Rectal smooth muscle tissue (tissue), 1 donor: ENCODE results near the gene PCSK6.

ENCODE experiments used
- H3K27ac ChIP-seq: one replicate; pipeline ENCODE4 v1.7.0; 2013; ENCODE audit warnings: low read depth, low read length, inconsistent platforms
- H3K27me3 ChIP-seq: one replicate; pipeline ENCODE4 v1.7.0; 2013; ENCODE audit warnings: low read length; ENCODE audit not compliant: control insufficient read depth, insufficient read depth
- H3K36me3 ChIP-seq: one replicate; pipeline ENCODE4 v1.7.0; 2013; ENCODE audit warnings: low read length; ENCODE audit not compliant: control insufficient read depth, insufficient read depth
- H3K4me1 ChIP-seq: one replicate; pipeline ENCODE4 v1.7.0; 2013; ENCODE audit warnings: low read length; ENCODE audit not compliant: control insufficient read depth, insufficient read depth
- H3K4me3 ChIP-seq: one replicate; pipeline ENCODE4 v1.7.0; 2013; ENCODE audit warnings: low read length
- H3K9ac ChIP-seq: one replicate; pipeline ENCODE4 v1.7.0; 2013; ENCODE audit warnings: low read length

The PCSK6 gene

DNA sequence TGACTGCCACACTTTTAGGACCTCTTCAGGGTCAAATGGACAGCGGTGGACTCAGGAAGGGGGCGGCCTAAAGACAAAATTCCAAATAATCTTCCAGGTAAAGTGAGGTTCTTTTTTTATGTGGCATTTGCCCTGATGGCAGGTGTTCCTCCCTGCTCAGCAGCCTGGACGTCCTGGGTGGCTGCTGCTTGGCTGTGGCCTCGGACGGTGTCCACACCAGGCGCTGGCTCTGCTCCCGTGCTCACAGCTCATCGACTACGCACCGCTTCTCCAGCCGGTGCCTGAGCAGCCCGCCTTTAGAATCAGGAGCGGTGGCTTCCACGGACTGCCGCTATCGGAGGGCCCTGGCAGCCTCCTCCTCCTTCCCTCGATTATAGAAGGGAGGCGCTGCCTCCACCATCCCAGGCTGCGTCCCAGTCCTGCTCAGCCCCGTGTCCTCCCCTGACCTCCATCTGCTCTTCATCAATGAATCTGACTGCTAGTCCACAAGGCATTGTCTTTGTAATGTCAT, 41.9 kb downstream of the PCSK6 start:
- Histone ChIP-seq H3K27me3 (no peaks in the 10 kb centered on the region), H3K9ac (no peak overlapping the region), H3K4me3 (no peak overlapping the region), H3K4me1 (no peaks in the 10 kb centered on the region), H3K36me3 (no peaks in the 10 kb centered on the region), H3K27ac (no peak overlapping the region)

DNA sequence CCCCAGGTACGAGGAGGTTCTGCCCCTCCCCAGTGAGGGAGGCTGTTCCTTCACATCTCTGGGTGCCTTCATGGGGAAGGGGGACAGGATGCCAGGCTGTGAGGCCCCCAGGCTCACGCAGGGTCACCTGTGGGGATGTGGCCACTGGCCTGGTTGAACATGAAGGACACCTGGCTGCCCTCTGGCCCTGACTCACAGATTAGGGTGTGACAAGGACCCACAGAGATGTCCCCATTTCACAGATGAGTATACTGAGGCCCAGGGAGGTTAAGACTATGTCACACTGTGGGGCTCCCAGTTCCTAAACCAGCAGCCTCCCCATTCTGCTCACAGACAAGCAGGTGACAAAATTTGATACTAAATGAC, 42.4 kb downstream of the PCSK6 start:
- no peaks in the 10 kb centered on the region for H3K27me3 ChIP-seq
- no peak overlapping the region for H3K9ac ChIP-seq
- H3K4me3 ChIP-seq, result no peak overlapping the region
- no peaks in the 10 kb centered on the region for H3K36me3 ChIP-seq
- H3K4me1 ChIP-seq, result no peaks in the 10 kb centered on the region
- no peak overlapping the region for H3K27ac ChIP-seq

DNA sequence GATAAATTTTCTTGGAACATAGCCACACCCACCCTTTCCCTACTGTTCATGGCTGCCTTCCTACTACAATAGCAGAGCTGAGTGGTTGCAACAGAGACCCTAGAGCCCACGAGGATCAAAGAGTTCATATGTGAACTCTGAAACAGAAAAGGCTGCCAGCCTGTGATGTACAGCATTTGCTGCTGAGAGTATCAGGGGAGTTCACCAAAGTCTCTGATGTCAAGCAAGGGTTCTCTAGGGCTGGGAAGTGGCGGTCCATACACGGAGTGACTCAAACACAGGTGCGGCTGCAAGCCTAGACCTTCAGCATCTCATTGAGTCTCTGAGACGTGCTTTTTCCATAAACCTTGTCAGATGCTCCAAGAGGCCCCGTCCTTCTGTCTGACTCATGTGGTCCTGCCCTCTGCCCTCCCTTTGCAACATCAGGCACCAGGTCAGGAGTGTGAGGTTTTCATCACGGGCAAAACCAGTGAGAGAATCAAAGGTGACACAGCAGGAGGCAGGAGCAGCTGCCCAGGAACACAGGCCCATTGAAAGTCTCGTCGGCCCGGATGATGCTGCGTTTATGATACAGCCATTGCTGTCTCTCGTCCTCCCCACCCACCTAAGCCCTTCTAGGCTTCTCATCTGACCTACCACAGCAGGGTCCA, 42.9 kb downstream of the PCSK6 start:
- no peaks in the 10 kb centered on the region for H3K27me3 ChIP-seq
- H3K27ac ChIP-seq, result no peak overlapping the region
- no peaks in the 10 kb centered on the region for H3K36me3 ChIP-seq
- no peak overlapping the region for H3K9ac ChIP-seq
- H3K4me1 ChIP-seq, result no peaks in the 10 kb centered on the region
- H3K4me3 ChIP-seq, result no peak overlapping the region

DNA sequence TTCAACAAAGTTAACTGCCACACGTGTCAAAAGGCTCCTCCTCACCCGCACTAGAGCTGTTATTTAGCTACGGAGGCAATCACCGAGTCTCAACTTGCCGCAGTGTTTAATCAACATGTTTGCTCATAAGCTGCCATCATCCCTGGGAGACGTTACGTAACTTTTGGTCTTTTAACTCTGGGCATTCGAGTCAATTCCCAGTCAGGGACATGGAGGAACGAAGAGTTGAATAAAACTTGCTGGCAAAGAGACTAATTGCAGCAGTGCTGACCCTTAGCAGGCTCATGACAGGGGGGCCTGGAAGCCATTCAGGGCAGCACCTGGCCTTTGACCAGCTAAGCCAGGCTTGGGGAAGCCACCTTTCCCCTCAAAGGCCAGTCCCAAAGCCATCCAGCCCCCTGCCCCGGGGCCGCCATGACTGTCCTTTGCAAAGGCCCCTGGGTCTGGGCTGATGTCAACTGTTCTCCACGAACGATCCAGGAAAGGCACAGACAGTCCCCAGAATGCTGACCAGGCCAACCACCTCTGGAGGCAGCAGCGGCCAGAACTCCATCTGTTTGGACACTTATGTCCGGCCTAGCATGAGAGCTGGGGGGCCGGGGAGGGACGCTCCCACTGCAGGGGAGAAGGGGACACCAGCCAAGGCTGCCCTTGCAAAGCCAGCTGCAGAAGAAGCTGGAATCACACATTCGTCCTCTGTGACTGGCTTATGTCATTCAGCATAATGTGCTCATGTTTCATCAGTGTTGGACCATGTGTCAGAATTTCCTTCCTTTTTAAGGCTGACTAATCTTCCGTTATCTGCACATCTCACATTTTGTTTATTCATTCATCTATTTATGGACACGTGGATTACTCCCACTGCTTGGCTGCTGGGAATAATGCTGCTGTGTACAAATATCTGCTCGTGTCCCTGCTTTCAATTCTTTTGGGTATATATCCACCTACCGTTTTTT, 43.7 kb downstream of the PCSK6 start:
- no peak overlapping the region for H3K4me3 ChIP-seq
- no peaks in the 10 kb centered on the region for H3K4me1 ChIP-seq
- H3K36me3 ChIP-seq, result no peaks in the 10 kb centered on the region
- no peaks in the 10 kb centered on the region for H3K27me3 ChIP-seq
- no peak overlapping the region for H3K27ac ChIP-seq
- no peak overlapping the region for H3K9ac ChIP-seq

DNA sequence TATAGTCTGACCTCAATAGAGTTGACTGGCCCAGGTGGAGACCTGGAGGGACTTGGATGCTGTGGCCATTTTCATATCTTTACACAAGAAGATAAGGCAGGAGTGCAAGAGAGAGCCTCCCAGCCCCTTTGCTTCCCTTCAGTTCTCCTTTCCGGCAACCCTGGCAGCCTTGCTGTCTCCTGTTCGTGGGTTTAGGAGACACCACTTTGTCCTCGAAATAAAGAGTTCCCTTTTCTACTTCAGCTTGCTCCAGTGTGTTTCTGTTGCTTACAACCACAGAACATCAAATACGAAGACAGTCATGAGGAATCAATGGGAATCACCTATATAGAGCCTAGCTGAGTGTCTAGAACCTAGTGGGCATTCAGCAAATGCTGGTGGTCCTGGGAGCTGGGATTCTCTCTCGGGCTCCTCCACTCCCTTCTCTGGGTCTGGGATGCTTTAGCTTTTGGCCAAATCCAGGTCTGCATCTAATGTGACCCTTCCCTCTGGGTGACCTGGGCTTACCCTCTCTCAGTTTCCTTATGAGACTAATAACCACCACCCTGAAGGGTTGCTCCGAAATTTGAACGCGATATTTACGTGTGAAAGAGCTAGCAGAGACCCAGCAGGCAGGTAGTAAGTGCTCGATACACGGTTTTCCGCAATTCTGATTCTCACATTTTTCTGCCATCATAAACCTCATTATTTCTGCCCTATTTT, 44.5 kb downstream of the PCSK6 start:
- Histone ChIP-seq H3K4me1 (no peaks in the 10 kb centered on the region), H3K36me3 (no peaks in the 10 kb centered on the region), H3K27me3 (no peaks in the 10 kb centered on the region), H3K27ac (no peak overlapping the region), H3K9ac (no peak overlapping the region), H3K4me3 (no peak overlapping the region)

DNA sequence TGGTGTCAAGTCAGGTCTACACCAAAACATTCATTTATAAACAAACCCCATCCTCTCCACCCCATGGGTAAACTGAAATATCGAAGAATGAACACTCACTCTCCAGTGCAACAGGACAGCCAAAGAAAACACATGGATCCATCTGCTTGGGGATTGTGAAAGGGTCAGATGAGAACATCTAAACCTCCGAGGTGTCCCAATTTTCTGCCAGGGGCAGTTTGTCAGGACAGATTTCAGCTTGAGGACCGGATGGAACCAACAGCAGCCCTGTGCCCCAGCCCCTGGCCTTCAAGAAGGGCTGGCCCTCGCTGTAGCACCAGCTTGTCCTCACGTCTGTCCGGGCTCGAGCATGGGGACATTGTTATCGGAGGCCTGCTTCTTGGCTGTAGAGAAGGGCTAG, 45.5 kb downstream of the PCSK6 start:
- Histone ChIP-seq H3K4me3 (no peak overlapping the region), H3K27ac (no peak overlapping the region), H3K4me1 (no peaks in the 10 kb centered on the region), H3K9ac (no peak overlapping the region), H3K36me3 (no peaks in the 10 kb centered on the region), H3K27me3 (no peaks in the 10 kb centered on the region)

DNA sequence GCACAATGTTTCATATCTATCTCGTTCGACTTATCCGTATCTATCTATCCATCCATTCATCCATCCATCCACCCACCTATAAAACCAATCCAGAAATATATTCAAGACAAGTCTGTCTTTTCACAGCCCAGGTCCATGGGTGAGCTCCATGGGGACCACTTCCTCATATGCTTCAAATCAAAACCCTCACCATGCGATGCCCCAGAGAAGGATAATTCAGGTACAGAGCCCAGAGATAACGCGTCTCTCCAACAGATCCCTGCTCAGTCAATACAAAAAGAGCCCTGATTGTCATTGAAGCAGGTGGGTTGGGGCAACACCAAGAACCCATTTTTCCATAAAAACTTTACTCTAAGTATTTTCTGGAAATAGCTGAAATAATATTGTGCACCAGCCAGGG, 47.2 kb downstream of the PCSK6 start:
- Histone ChIP-seq H3K36me3 (no peaks in the 10 kb centered on the region), H3K27me3 (no peaks in the 10 kb centered on the region), H3K9ac (no peak overlapping the region), H3K4me3 (no peak overlapping the region), H3K4me1 (no peaks in the 10 kb centered on the region), H3K27ac (no peak overlapping the region)

DNA sequence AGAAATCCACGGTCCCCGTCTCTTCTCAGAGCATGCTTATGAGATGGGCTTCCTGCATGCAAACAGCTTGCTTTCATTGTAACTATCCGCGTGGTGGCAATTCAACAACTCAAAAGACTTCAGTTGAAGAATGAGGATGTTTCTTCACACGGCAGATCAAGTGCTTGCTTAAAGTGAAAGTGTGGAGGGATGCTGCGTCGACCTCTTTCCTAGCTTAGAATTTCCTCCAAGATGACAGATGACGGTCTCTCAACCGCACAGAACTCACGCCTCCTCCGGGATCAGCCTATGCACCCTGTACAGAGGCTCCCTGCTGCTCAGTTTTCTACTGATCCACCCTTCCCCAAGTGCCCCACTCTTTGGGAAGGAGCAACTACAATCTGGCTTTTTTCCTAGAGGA, 47.8 kb downstream of the PCSK6 start:
- Histone ChIP-seq H3K4me1 (no peaks in the 10 kb centered on the region), H3K36me3 (no peaks in the 10 kb centered on the region), H3K27me3 (no peaks in the 10 kb centered on the region), H3K27ac (no peak overlapping the region), H3K4me3 (no peak overlapping the region), H3K9ac (no peak overlapping the region)

DNA sequence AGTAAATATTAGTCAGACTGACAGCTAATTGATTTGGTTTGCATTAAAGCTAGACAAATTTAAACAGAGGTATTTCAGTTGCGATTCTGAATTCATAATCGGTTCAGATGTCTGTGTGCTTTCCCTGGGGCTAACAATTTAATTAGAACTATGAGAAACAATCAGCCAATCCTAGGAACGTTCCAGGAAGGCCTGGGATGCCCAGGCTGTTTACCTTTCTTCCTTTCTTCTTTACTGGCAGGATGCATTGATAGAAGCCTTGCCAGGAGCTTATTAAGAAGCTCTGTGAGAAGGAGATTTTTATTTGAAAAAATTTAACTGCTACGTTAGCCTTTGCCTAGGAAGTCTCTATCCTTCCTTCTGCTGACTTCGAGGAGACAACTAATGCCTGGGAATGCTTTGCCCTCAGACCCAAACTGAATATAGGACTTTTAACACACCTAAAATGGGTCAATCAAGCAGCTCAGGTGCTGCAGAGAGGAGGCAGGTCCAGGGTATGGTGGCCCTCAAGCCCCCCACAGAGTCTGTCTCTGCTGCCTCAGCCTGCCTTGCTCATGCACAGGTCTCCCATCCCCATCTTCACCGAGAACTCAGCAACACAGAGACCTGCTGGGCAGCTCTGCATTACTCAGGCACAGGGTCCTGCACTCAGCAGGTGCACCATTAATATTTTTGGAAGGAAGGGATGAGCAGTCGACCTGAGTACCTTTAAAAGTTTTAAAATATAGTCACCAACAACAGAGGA, 48.5 kb downstream of the PCSK6 start:
- Histone ChIP-seq H3K4me3 (no peak overlapping the region), H3K9ac (no peak overlapping the region), H3K36me3 (no peaks in the 10 kb centered on the region), H3K27ac (no peak overlapping the region), H3K27me3 (no peaks in the 10 kb centered on the region), H3K4me1 (no peaks in the 10 kb centered on the region)

DNA sequence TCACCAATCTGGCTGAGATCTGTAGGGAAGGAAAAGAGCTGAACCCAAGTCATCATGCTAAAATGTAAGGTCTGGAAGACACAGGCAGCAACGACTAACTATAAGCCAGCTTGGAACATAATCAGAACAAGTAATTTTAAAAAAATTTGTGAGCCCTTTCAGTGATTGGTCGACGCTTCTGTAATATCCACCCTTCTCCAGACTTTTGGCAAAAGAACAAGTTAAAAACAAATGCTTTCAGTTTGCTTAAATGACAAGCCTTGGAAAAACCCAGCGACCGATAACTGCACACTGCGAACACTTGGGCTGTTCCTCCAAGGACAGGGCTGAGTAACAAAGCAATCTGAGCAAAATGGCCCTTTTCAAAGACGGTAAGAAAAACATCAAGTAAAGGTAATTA, 49.6 kb downstream of the PCSK6 start:
- Histone ChIP-seq H3K27me3 (no peaks in the 10 kb centered on the region), H3K27ac (no peak overlapping the region), H3K9ac (no peak overlapping the region), H3K4me3 (no peak overlapping the region), H3K4me1 (no peaks in the 10 kb centered on the region), H3K36me3 (no peaks in the 10 kb centered on the region)

DNA sequence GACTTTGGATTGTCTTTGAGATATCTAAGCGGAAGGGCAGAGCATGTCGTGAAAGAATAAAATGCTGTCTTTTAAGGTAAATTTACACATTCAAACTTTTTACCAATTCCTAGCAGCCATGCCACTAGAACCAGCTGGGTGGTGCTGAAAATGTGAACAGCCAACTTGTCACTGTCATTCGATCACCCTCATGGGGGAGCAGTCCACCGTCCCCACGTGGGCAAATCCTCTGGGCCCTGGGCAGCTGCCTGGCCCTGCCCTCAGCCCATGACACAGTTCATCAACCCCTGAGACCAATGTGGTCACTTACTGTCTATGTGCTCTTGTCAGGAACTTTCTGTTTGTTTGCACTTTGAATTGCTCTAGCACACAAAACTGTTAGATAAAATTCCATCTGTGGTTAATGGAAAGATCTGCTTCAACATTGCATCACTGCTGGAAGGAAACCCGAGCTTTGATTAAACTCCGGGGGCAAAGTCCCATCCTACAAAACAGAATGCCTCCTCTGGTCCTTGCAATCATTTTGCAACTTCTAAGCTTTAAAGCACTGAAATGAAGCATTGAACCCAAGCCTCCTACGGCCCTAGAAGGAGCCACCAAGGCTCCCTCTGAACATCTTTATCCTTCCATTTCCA, 50.1 kb downstream of the PCSK6 start:
- Histone ChIP-seq H3K36me3 (no peaks in the 10 kb centered on the region), H3K27me3 (no peaks in the 10 kb centered on the region), H3K27ac (no peak overlapping the region), H3K4me1 (no peaks in the 10 kb centered on the region), H3K4me3 (no peak overlapping the region), H3K9ac (no peak overlapping the region)
